ACHN (cell line): Measurements from ENCODE around the gene AFG3L2.
"Not testable (repeated sequence)": the region's sequence is repeated elsewhere in the genome, so short reads cannot be mapped to it uniquely, and the experiment has no call there.

ENCODE experiments used
- DNase-seq: peaks from one replicate; pipeline ENCODE4 v3.0.0-alpha.2; 2015
- in situ Hi-C: cut with HindIII; loops from 2 replicates; pipeline ENCODE4 v1.10.0; 2017; ENCODE audit warnings: low sequenced_read_pairs, low pct_ligation_motif_present, low pct_unique_long_range_greater_than_20kb

The AFG3L2 gene

GRCh38 chr18:12399231-12399630 is 22.2 kb upstream of the AFG3L2 start:
- in situ Hi-C loops = no loop called here
- no peak for DNase-seq

GRCh38 chr18:12398625-12399024 is 21.6 kb upstream of the AFG3L2 start:
- in situ Hi-C loops = no loop called here
- no peak for DNase-seq

- in situ Hi-C loops = no loop called here
- DNase-seq = no peak
These were observed 20.8 kb upstream of the AFG3L2 start for GRCh38 chr18:12397793-12398192.

- DNase-seq = no peak
These were observed 20.2 kb upstream of the AFG3L2 start for GRCh38 chr18:12397254-12397653.

GRCh38 chr18:12394428-12394827 is 17.4 kb upstream of the AFG3L2 start:
- in situ Hi-C loops = no loop called here
- DNase-seq = peak; percentile 24

More at GRCh38 chr18:12397254-12397653, 20.2 kb upstream of the AFG3L2 start:
- in situ Hi-C loops = no loop called here

- in situ Hi-C loops = no loop called here
- no peak for DNase-seq
These were observed 17.0 kb upstream of the AFG3L2 start for GRCh38 chr18:12393998-12394397.

GRCh38 chr18:12393510-12393909 is 16.5 kb upstream of the AFG3L2 start:
- in situ Hi-C loops = no loop called here
- DNase-seq = no peak

GRCh38 chr18:12391487-12392165 is 14.6 kb upstream of the AFG3L2 start:
- in situ Hi-C loops = no loop called here
- peak; percentile 65 for DNase-seq

- in situ Hi-C loops = no loop called here
These were observed 11.4 kb upstream of the AFG3L2 start for GRCh38 chr18:12388442-12388841.

GRCh38 chr18:12384261-12384660 is 7.2 kb upstream of the AFG3L2 start:
- in situ Hi-C loops = no loop called here
- no peak for DNase-seq

More at GRCh38 chr18:12388442-12388841, 11.4 kb upstream of the AFG3L2 start:
- no peak for DNase-seq

GRCh38 chr18:12383759-12384158 is 6.7 kb upstream of the AFG3L2 start:
- DNase-seq, in situ Hi-C loops: not testable (repeated sequence)

- in situ Hi-C loops = not testable (repeated sequence)
These were observed 5.3 kb upstream of the AFG3L2 start for GRCh38 chr18:12382221-12382814.

GRCh38 chr18:12378198-12378558 is 1.2 kb upstream of the AFG3L2 start:
- DNase-seq, in situ Hi-C loops: not testable (repeated sequence)

More at GRCh38 chr18:12382221-12382814, 5.3 kb upstream of the AFG3L2 start:
- not testable (repeated sequence) for DNase-seq

- in situ Hi-C loops = no loop called here
- no peak for DNase-seq
These were observed 650 bp upstream of the AFG3L2 start for GRCh38 chr18:12377556-12378197.

GRCh38 chr18:12376034-12376753 is 833 bp downstream of the AFG3L2 start:
- DNase-seq = peak; percentile 19
- in situ Hi-C loops = no loop called here

GRCh38 chr18:12374401-12374800 is 2.6 kb downstream of the AFG3L2 start:
- in situ Hi-C loops = no loop called here
- no peak for DNase-seq

GRCh38 chr18:12373771-12374116 is 3.3 kb downstream of the AFG3L2 start:
- in situ Hi-C loops = no loop called here
- DNase-seq = no peak

- in situ Hi-C loops = no loop called here
- DNase-seq = no peak
These were observed 3.8 kb downstream of the AFG3L2 start for GRCh38 chr18:12373116-12373770.

- DNase-seq = no peak
- in situ Hi-C loops = no loop called here
These were observed 4.6 kb downstream of the AFG3L2 start for GRCh38 chr18:12372406-12372805.
